ENCODE measurements around the gene SLC8A1. TPM values are rescaled to one million over a fixed set of nuclear protein-coding genes. Genes with fewer than 3 reads are reported as not detected.

The SLC8A1 gene
- total RNA-seq, 2 donors from 2014 or later = 0.66 to 7.8 TPM

DNA sequence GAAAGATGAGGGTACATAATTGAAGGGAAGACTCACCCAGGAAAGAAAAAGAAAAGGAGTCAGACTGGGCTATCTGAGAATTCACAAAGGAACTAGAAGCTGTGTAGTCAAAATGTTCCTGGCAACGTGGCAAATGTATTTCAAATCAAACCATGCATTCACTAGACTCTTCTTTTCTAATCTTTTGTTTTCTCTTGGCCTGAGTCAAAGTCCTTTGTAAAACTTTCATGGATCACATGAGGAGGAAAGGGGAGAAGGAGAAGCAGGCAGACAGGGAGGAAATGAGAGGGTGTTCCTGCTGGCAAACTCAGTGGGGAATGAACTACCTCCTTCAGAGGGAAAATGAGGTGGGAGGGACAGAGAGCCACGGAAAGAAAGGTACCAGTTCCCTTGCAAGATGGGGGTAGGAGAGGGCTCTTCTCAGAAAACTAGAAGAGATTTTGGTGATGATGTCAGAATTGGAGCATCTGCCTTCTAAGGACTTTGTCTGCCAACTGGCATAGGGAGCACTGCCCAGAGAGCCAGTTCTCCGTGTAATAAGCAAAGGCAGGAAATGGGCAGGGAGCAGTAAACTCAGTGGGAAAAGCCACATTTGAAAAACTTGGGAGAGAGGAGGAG is 51.4 kb downstream of the SLC8A1 start:
- ATAC-seq = no peak
- intact Hi-C loops (cut with DNase I) = no loop called here

DNA sequence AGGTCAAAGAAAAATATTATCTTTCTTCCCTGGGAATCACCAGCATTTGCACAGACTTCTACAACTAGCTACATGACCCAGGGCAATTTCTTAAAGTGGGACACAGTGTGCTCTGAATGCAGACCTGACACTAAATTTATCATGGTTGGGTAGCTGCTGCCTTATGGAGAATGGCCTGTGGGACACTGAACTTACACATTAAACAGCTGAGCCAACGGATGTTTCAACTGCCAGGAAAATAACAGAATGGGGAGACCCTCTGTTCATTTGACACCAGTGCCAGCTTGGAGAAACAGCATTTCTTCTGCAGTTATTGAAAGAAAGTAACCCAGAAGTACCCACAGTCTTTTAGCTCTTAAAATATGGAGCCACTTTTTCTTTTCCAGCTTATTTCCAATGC is 54.1 kb downstream of the SLC8A1 start:
- no peaks in the 10 kb centered on the region for H3K9me3 ChIP-seq
- no peaks in the 10 kb centered on the region for H3K4me1 ChIP-seq
- no peak overlapping the region for H3K4me3 ChIP-seq
- no peaks in the 10 kb centered on the region for H3K27me3 ChIP-seq
- DNase-seq (no peak), ATAC-seq (no peak)
- intact Hi-C loops (cut with DNase I) = no loop called here
- H3K27ac ChIP-seq = no peak overlapping the region
- H3K36me3 ChIP-seq (replicated peaks in 1 of 2; ENCODE audit: insufficient read depth in 1 of 2, low read depth in 2 of 2) = no peaks in the 10 kb centered on the region
- WGBS, 2 donors = 33 to 44% methylated on average over 1 of the region's 1 CpG
- no peak for TF ChIP-seq POLR2A (IDR thresholded peaks at IDR 0.05)
- TF ChIP-seq, protein P1, sequence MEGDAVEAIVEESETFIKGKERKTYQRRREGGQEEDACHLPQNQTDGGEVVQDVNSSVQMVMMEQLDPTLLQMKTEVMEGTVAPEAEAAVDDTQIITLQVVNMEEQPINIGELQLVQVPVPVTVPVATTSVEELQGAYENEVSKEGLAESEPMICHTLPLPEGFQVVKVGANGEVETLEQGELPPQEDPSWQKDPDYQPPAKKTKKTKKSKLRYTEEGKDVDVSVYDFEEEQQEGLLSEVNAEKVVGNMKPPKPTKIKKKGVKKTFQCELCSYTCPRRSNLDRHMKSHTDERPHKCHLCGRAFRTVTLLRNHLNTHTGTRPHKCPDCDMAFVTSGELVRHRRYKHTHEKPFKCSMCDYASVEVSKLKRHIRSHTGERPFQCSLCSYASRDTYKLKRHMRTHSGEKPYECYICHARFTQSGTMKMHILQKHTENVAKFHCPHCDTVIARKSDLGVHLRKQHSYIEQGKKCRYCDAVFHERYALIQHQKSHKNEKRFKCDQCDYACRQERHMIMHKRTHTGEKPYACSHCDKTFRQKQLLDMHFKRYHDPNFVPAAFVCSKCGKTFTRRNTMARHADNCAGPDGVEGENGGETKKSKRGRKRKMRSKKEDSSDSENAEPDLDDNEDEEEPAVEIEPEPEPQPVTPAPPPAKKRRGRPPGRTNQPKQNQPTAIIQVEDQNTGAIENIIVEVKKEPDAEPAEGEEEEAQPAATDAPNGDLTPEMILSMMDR (IDR thresholded peaks at IDR 0.05) = no peak

More for the DNA sequence above, 51.4 kb downstream of the SLC8A1 start:
- WGBS, 2 donors = 46 to 53% methylated on average over 3 of the region's 3 CpGs
- no peak for TF ChIP-seq POLR2A (IDR thresholded peaks at IDR 0.05)
- no peak for DNase-seq
- Histone ChIP-seq H3K4me1 (no peaks in the 10 kb centered on the region), H3K4me3 (no peak overlapping the region), H3K27me3 (no peaks in the 10 kb centered on the region), H3K36me3 (replicated peaks in 1 of 2; ENCODE audit: insufficient read depth in 1 of 2, low read depth in 2 of 2) (no peaks in the 10 kb centered on the region), H3K27ac (no peak overlapping the region), H3K9me3 (no peaks in the 10 kb centered on the region)

DNA sequence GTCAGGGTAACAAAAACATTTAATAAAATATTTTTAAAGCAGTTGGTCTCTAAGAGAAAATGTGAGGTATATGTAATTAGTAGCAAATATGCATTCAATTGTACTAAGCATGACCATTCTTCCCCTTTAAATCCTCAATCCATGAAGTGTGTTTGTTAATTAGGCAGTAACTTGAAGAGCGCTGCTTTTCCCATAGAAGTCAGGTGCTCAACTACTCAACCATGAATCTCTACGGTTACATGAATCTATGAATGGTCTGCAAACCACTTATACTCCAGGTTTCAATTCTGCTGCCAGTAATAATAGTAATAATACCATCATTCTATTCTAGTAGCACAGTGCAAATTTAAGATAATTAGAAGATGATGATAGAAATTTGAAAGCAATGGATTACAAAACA is 55.8 kb downstream of the SLC8A1 start:
- no peaks in the 10 kb centered on the region for H3K4me1 ChIP-seq
- intact Hi-C loops (cut with DNase I) = no loop called here
- 76% methylated on average over 2 of the region's 2 CpGs for WGBS, 2 donors
- DNase-seq (no peak), ATAC-seq (no peak)
- H3K27ac ChIP-seq = no peak overlapping the region
- H3K9me3 ChIP-seq = no peaks in the 10 kb centered on the region
- TF ChIP-seq, protein P1 (IDR thresholded peaks at IDR 0.05) = no peak
- no peak for TF ChIP-seq POLR2A (IDR thresholded peaks at IDR 0.05)
- H3K36me3 ChIP-seq (replicated peaks in 1 of 2; ENCODE audit: insufficient read depth in 1 of 2, low read depth in 2 of 2) = no peaks in the 10 kb centered on the region
- no peaks in the 10 kb centered on the region for H3K27me3 ChIP-seq
- no peak overlapping the region for H3K4me3 ChIP-seq

DNA sequence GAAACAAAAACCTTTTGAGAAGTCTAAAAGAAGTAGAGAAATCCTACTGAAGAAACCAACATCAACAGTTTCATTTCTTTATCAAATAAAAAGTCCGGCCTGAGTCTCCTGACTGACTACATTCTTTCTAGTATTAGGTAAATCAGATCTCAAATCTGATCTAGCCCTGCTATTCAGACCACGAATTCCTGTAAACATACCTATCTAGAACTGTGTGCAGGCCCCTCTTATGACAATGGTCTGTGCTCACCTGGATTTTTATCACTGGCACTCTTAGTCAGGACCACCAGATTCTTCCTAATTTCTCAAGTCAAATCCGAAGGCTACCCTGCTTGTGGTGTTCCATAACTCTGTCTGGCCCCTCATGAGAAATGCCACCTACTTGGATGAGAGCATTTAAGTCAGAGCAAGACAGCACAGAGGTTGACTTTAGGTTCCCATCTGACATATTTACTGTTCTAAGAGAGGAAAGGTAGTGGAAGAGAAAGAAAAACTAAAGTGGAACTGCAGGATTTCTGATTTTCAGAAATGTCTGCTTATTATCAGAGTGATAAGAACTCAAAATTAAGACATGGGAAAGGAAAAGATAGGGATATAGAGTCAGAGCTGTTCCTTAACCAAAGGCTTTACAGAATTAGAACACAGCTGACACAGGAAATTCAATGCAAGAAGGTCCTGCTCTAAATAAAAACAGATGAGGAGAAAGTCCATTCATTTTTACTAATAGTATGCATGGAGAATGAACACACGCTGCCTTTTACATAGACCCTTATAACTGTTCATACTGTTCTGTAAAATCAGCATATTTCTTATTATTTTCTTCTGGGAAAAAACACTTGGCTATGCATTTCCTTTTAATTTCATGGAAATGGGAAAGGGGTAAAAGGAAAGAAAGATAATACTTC is 56.5 kb downstream of the SLC8A1 start:
- Histone ChIP-seq H3K4me1 (no peaks in the 10 kb centered on the region), H3K27me3 (no peaks in the 10 kb centered on the region), H3K27ac (no peak overlapping the region), H3K36me3 (replicated peaks in 1 of 2; ENCODE audit: insufficient read depth in 1 of 2, low read depth in 2 of 2) (no peaks in the 10 kb centered on the region), H3K9me3 (no peaks in the 10 kb centered on the region), H3K4me3 (no peak overlapping the region)
- TF ChIP-seq POLR2A (IDR thresholded peaks at IDR 0.05) = no peak
- TF ChIP-seq, protein P1 (IDR thresholded peaks at IDR 0.05) = no peak
- DNase-seq (no peak), ATAC-seq (no peak)
- 26 to 41% methylated on average over 4 of the region's 4 CpGs for WGBS, 2 donors
- intact Hi-C loops (cut with DNase I) = no loop called here

- Histone ChIP-seq H3K9me3 (no peaks in the 10 kb centered on the region), H3K4me3 (no peak overlapping the region), H3K27me3 (no peaks in the 10 kb centered on the region), H3K27ac (no peak overlapping the region), H3K36me3 (replicated peaks in 1 of 2; ENCODE audit: insufficient read depth in 1 of 2, low read depth in 2 of 2) (no peaks in the 10 kb centered on the region), H3K4me1 (no peaks in the 10 kb centered on the region)
- DNase-seq (peak in 1 of 4 donors; percentile 21), ATAC-seq (no peak)
- TF ChIP-seq, protein P1 (IDR thresholded peaks at IDR 0.05) = no peak
- TF ChIP-seq POLR2A (IDR thresholded peaks at IDR 0.05) = no peak
- intact Hi-C loops (cut with DNase I) = no loop called here
- WGBS, 2 donors = 3 to 10% methylated on average over 1 of the region's 1 CpG
Measured at GRCh38 chr2:40394597-40394996, 57.3 kb downstream of the SLC8A1 start.
